IMR-90 (cell line): Measurements from ENCODE around the gene ITGA5. TPM values are rescaled to one million over a fixed set of nuclear protein-coding genes. Genes with fewer than 3 reads are reported as not detected.
A peak's percentile ranks its signal among the peaks of the same experiment; 100 is the strongest.

ENCODE experiments used
- ATAC-seq: fragments of 200-7000 bp; cut with Tn5 transposase; 2 replicates; pipeline ENCODE4 v1.9.1; 2020; ENCODE audit warnings: low read depth, mild to moderate bottlenecking, moderate library complexity
- BruUV-seq: library from RNA; stranded (reverse); fragments of 400-500 nt; replicated peaks from 2 replicates; lab custom pipeline; 2021; lab: Mats Ljungman, UMichigan
- CTCF ChIA-PET: fragments of 300-600 bp; formaldehyde crosslinking; extraction: SDS; loops from one replicate; lab custom pipeline; 2021; ENCODE audit warnings: antibody characterized with exemption; lab: Yijun Ruan, JAX
- POLR2A ChIA-PET: fragments of 300-600 bp; sonication (Branson Sonifier 250); formaldehyde crosslinking; loops from one replicate; lab custom pipeline; 2022; ENCODE audit warnings: antibody characterized with exemption; ENCODE audit not compliant: unreplicated experiment; lab: Charles Lee
- DNase-seq: peaks from one replicate; pipeline ENCODE4 v3.0.0; 2013
- H2AFZ ChIP-seq: replicated peaks from 2 replicates; pipeline ENCODE3; 2013; ENCODE audit warnings: low read length, mild to moderate bottlenecking; ENCODE audit not compliant: poor library complexity
- H2AK5ac ChIP-seq: 2 replicates; pipeline ENCODE4 v1.6.1; 2013; ENCODE audit warnings: low read depth, low read length, inconsistent platforms
- H2AK9ac ChIP-seq: replicated peaks from 2 replicates; pipeline ENCODE3; 2013; ENCODE audit warnings: mild to moderate bottlenecking, low read depth, low read length, moderate library complexity; ENCODE audit not compliant: poor library complexity
- H2BK120ac ChIP-seq: 2 replicates; pipeline ENCODE4 v1.6.1; 2013; ENCODE audit warnings: low read depth, low read length, inconsistent platforms
- H2BK15ac ChIP-seq: 3 replicates; pipeline ENCODE4 v1.6.1; 2013; ENCODE audit warnings: low read depth, low read length, inconsistent platforms
- H2BK20ac ChIP-seq: 2 replicates; pipeline ENCODE4 v1.6.1; 2013; ENCODE audit warnings: low read depth, mild to moderate bottlenecking, inconsistent platforms, low read length, moderate library complexity
- H2BK5ac ChIP-seq: 2 replicates; pipeline ENCODE4 v1.6.1; 2013; ENCODE audit warnings: mild to moderate bottlenecking, low read depth, low read length, inconsistent platforms; ENCODE audit not compliant: poor library complexity, severe bottlenecking
- H3K14ac ChIP-seq: replicated peaks from 2 replicates; pipeline ENCODE4 v1.6.1; 2013; ENCODE audit warnings: low read depth, low read length, inconsistent platforms
- H3K18ac ChIP-seq: 2 replicates; pipeline ENCODE4 v1.6.1; 2013; ENCODE audit warnings: low read depth, low read length, control low read depth
- H3K23ac ChIP-seq: 2 replicates; pipeline ENCODE4 v1.6.1; 2013; ENCODE audit warnings: low read depth, low read length, inconsistent platforms
- H3K27ac ChIP-seq: 2 replicates; pipeline ENCODE4 v1.5.1; 2013; ENCODE audit warnings: mild to moderate bottlenecking, control low read depth, low read length; ENCODE audit not compliant: insufficient read depth
- H3K27me3 ChIP-seq: 2 replicates; pipeline ENCODE4 v1.6.1; 2013; ENCODE audit warnings: low read length; ENCODE audit not compliant: control insufficient read depth, insufficient read depth
- H3K36me3 ChIP-seq: 2 replicates; pipeline ENCODE4 v1.6.1; 2013; ENCODE audit warnings: low read length, mixed read lengths; ENCODE audit not compliant: control insufficient read depth, insufficient read depth
- H3K4ac ChIP-seq: 2 replicates; pipeline ENCODE4 v1.6.1; 2013; ENCODE audit warnings: low read depth, low read length, inconsistent platforms
- H3K4me1 ChIP-seq: 2 replicates; pipeline ENCODE4 v1.6.1; 2013; ENCODE audit warnings: low read length, mixed read lengths; ENCODE audit not compliant: control insufficient read depth, insufficient read depth
- H3K4me2 ChIP-seq: 2 replicates; pipeline ENCODE4 v1.6.1; 2013; ENCODE audit warnings: low read depth, mild to moderate bottlenecking, control low read depth, low read length, moderate library complexity
- H3K4me3 ChIP-seq: 2 replicates; pipeline ENCODE4 v1.5.1; 2013; ENCODE audit warnings: low read depth, mild to moderate bottlenecking, control low read depth, low read length, moderate library complexity; ENCODE audit not compliant: insufficient read depth
- H3K56ac ChIP-seq: 2 replicates; pipeline ENCODE4 v1.6.1; 2013; ENCODE audit warnings: low read length, inconsistent platforms; ENCODE audit not compliant: insufficient read depth; ENCODE audit errors: extremely low read depth
- H3K79me1 ChIP-seq, 2 experiments: 2 replicates each; pipeline ENCODE4 v1.6.1; 2013; ENCODE audit warnings: low read length in 2 of 2, inconsistent platforms in 1 of 2, low read depth in 1 of 2
- H3K9ac ChIP-seq: 2 replicates; pipeline ENCODE4 v1.6.1; 2013; ENCODE audit warnings: low read depth, low read length, control low read depth
- H3K9me1 ChIP-seq: 2 replicates; pipeline ENCODE4 v1.6.1; 2013; ENCODE audit warnings: low read length, inconsistent platforms; ENCODE audit not compliant: insufficient read depth
- H3K9me3 ChIP-seq: 2 replicates; pipeline ENCODE4 v1.6.1; 2013; ENCODE audit warnings: low read length; ENCODE audit not compliant: control insufficient read depth, insufficient read depth
- H4K20me1 ChIP-seq: 2 replicates; pipeline ENCODE4 v1.6.1; 2013; ENCODE audit warnings: low read length, inconsistent platforms; ENCODE audit not compliant: insufficient read depth
- H4K5ac ChIP-seq: 2 replicates; pipeline ENCODE4 v1.6.1; 2013; ENCODE audit warnings: mild to moderate bottlenecking, low read depth, low read length, control low read depth
- H4K8ac ChIP-seq, 2 experiments: 2 replicates each; pipeline ENCODE4 v1.6.1; 2013; ENCODE audit warnings: low read depth in 2 of 2, low read length in 2 of 2, control low read depth in 1 of 2, inconsistent platforms in 1 of 2
- H4K91ac ChIP-seq: 2 replicates; pipeline ENCODE4 v1.6.1; 2013; ENCODE audit warnings: low read depth, low read length, inconsistent platforms; ENCODE audit not compliant: insufficient read depth
- BHLHE40 ChIP-seq: fragments of 150-350 bp; IDR thresholded peaks from 2 replicates; pipeline ENCODE4 v1.6.1; 2016; ENCODE audit warnings: mild to moderate bottlenecking, low read depth, low read length
- CEBPB ChIP-seq: IDR thresholded peaks from 2 replicates; pipeline ENCODE4 v1.6.1; 2012; ENCODE audit warnings: low read depth, low read length, improper control_type of control experiment
- CHD1 ChIP-seq: IDR thresholded peaks from 2 replicates; pipeline ENCODE4 v1.6.1; 2012; ENCODE audit warnings: low read depth, low read length, improper control_type of control experiment
- CTCF ChIP-seq: conservative IDR thresholded peaks from 2 replicates; pipeline ENCODE4 v1.5.1; 2012; ENCODE audit warnings: mild to moderate bottlenecking, low read depth, low read length, improper control_type of control experiment
- ELK1 ChIP-seq: fragments of 150-350 bp; IDR thresholded peaks from 2 replicates; pipeline ENCODE4 v1.6.1; 2016; ENCODE audit warnings: low read depth, mild to moderate bottlenecking, low read length, moderate library complexity, borderline replicate concordance
- MAFK ChIP-seq: IDR thresholded peaks from 2 replicates; pipeline ENCODE4 v1.6.1; 2012; ENCODE audit warnings: low read depth, low read length, improper control_type of control experiment
- MXI1 ChIP-seq: IDR thresholded peaks from 2 replicates; pipeline ENCODE4 v1.6.1; 2012; ENCODE audit warnings: low read depth, mild to moderate bottlenecking, low read length, moderate library complexity, borderline replicate concordance
- NFE2L2 ChIP-seq: fragments of 150-350 bp; IDR thresholded peaks from 2 replicates; pipeline ENCODE4 v1.6.1; 2016; ENCODE audit warnings: low read depth, mild to moderate bottlenecking, low read length
- POLR2A ChIP-seq: IDR thresholded peaks from 2 replicates; pipeline ENCODE4 v1.6.1; 2012; ENCODE audit warnings: mild to moderate bottlenecking, low read depth, low read length
- RAD21 ChIP-seq: IDR thresholded peaks from 2 replicates; pipeline ENCODE4 v1.6.1; 2012; ENCODE audit warnings: low read length, improper control_type of control experiment
- RCOR1 ChIP-seq: IDR thresholded peaks from 2 replicates; pipeline ENCODE4 v1.6.1; 2012; ENCODE audit warnings: mild to moderate bottlenecking, low read length, improper control_type of control experiment; ENCODE audit not compliant: insufficient replicate concordance
- RFX5 ChIP-seq: IDR thresholded peaks from 2 replicates; pipeline ENCODE4 v1.8.0; 2012; ENCODE audit warnings: low read depth, mild to moderate bottlenecking, low read length, moderate library complexity
- SMC3 ChIP-seq: fragments of 150-350 bp; IDR thresholded peaks from 2 replicates; pipeline ENCODE4 v1.6.1; 2016; ENCODE audit warnings: low read depth, mild to moderate bottlenecking, antibody characterized with exemption, low read length, moderate library complexity
- USF2 ChIP-seq: fragments of 150-350 bp; IDR thresholded peaks from 2 replicates; pipeline ENCODE4 v1.6.1; 2017; ENCODE audit warnings: mild to moderate bottlenecking, antibody characterized with exemption, low read length, low read depth
- WGBS, 2 experiments: methylation state at CpG; one replicate each; pipeline versions ENCODE4 v1.1.5 to v1.1.7; 2013; ENCODE audit warnings: missing lambda C conversion rate in 2 of 2; ENCODE audit not compliant: insufficient read length in 1 of 2; ENCODE audit errors: extremely low coverage in 2 of 2; 5-methylcytosine and 5-hydroxymethylcytosine counted together
- dilution Hi-C: fragments of 300-500 bp; cut with HindIII; formaldehyde crosslinking; loops from one replicate; pipeline ENCODE4 v1.14.3; 2018; ENCODE audit warnings: low sequenced_read_pairs; ENCODE audit not compliant: unreplicated experiment
- in situ Hi-C: fragments of 300-500 bp; cut with MboI; formaldehyde crosslinking; loops from 3 replicates; pipeline ENCODE4 v1.14.3; 2019; ENCODE audit warnings: low sequenced_read_pairs, inconsistent platforms, mixed read lengths
- intact Hi-C: fragments of 100-400 bp; cut with micrococcal nuclease; formaldehyde crosslinking; loops from 2 replicates; pipeline ENCODE4 v1.10.0; 2022
- polyA plus RNA-seq, 3 experiments: library from polyadenylated mRNA; depleted of rRNA; stranded (reverse); fragments of >200 nt; gene quantifications; 2 replicates each; pipeline ENCODE4 v1.2.3, GENCODE V29; 2012; ENCODE audit warnings: low replicate concordance in 1 of 3
- total RNA-seq: library from RNA; depleted of rRNA; stranded (reverse); fragments of >200 nt; gene quantifications from 2 replicates; pipeline ENCODE4 v1.2.3, GENCODE V29; 2012

Gene ITGA5
- total and polyA plus RNA-seq, 2 of the 4 experiments (the other 2 are of a cell fraction) = 159 to 259 TPM

- H2AFZ ChIP-seq = peak overlapping the region; percentile 88
- H2BK120ac ChIP-seq = no peak overlapping the region
- in situ Hi-C loops = loop anchor here (10.0 kb wide), 1 partner anchor 375 kb away; no protein-coding TSS in a partner anchor
- H4K91ac ChIP-seq = no peak overlapping the region
- no peak overlapping the region for H3K23ac ChIP-seq
- H3K4me2 ChIP-seq = peak overlapping the region; percentile 80; the same call in 1 of the 2 replicates
- CTCF ChIA-PET = interaction anchor here (0.6 to 1.8 kb wide), 14 partner anchors 9 to 723 kb away, joined by 3 to 10 read pairs (median 4); no protein-coding TSS in a partner anchor
- dilution Hi-C loops = no loop called here
- POLR2A ChIA-PET = interaction anchor here (1.0 kb wide), 1 partner anchor 10 kb away, joined by 4 read pairs; no protein-coding TSS in a partner anchor
- no peak overlapping the region for H2BK20ac ChIP-seq
- 3% methylated on average over 11 of the region's 44 CpGs; no CpG with 5 or more reads in 1 of the 2 experiments for WGBS, 2 experiments
- no peaks in the 10 kb centered on the region for H3K9me3 ChIP-seq
- H3K79me1 ChIP-seq = no peaks in the 10 kb centered on the region
- no peaks in the 10 kb centered on the region; the same call in 1 of the 2 replicates for H3K9me1 ChIP-seq
- H3K27ac ChIP-seq = no peak overlapping the region
- no peak overlapping the region; a peak in 1 of 4 replicates for H4K8ac ChIP-seq
- no peak overlapping the region for H3K56ac ChIP-seq
- peak; percentile 86 for ATAC-seq
- no peak overlapping the region for H3K4ac ChIP-seq
- BruUV-seq = no TSS peak
- no peak overlapping the region for H2AK9ac ChIP-seq
- no peak overlapping the region for H3K18ac ChIP-seq
- H2BK15ac ChIP-seq = no peak overlapping the region
- peak; percentile 77 for DNase-seq
- peaks cover 10% of the 10 kb centered on the region; the same call in 1 of the 2 replicates for H3K4me1 ChIP-seq
- H4K20me1 ChIP-seq = no peaks in the 10 kb centered on the region
- no peak overlapping the region for H2AK5ac ChIP-seq
- no peak overlapping the region for H2BK5ac ChIP-seq
- intact Hi-C loops = loop anchor here (1.0 kb wide), 3 partner anchors 9 to 69 kb away; no protein-coding TSS in a partner anchor
- H3K14ac ChIP-seq = no peak overlapping the region
- peaks cover 1% of the 10 kb centered on the region; the same call in 1 of the 2 replicates for H3K36me3 ChIP-seq
- no peak overlapping the region for H4K5ac ChIP-seq
- no peaks in the 10 kb centered on the region for H3K27me3 ChIP-seq
- peak overlapping the region; percentile 61; the same call in 1 of the 2 replicates for H3K9ac ChIP-seq
- H3K4me3 ChIP-seq = peak overlapping the region; percentile 25; the same call in 1 of the 2 replicates
- TF ChIP-seq RAD21 (peak; percentile 82), ELK1 (no peak), NFE2L2 (no peak), POLR2A (no peak), RCOR1 (peak; percentile 53), RFX5 (no peak), CHD1 (no peak), USF2 (no peak), MXI1 (peak; percentile 67; the same call in 1 of the 2 replicates), SMC3 (peak; percentile 87), MAFK (no peak), CEBPB (no peak), CTCF (peak; percentile 96), BHLHE40 (peak; percentile 42; the same call in 1 of the 2 replicates)
These were observed 48.8 kb downstream of the ITGA5 start for GRCh38 chr12:54370171-54370730.
